K562 (cell line): ENCODE results near the gene ZNF440. TPM values are rescaled to one million over a fixed set of nuclear protein-coding genes. Genes with fewer than 3 reads are reported as not detected.
A peak's percentile ranks its signal among the peaks of the same experiment; 100 is the strongest.

ENCODE experiments used
- CBX2 ChIP-seq: fragments of 200-600 bp; sonication (generic); IDR thresholded peaks from one replicate; pipeline ENCODE4 v1.6.1; 2012; ENCODE audit warnings: mild to moderate bottlenecking, low read length, inconsistent platforms; ENCODE audit not compliant: insufficient read depth, poor library complexity, severe bottlenecking
- DDX20 ChIP-seq: fragments of 450-650 bp; IDR thresholded peaks from 2 replicates; pipeline ENCODE4 v1.6.1; 2016; ENCODE audit warnings: missing genetic modification characterization, low read depth, mild to moderate bottlenecking, missing compliant biosample characterization, moderate library complexity
- EP300 ChIP-seq: IDR thresholded peaks from 2 replicates; pipeline ENCODE4 v1.6.1; 2012; ENCODE audit warnings: low read length, improper control_type of control experiment
- FOXO4 ChIP-seq: fragments of 450-650 bp; formaldehyde crosslinking; IDR thresholded peaks from 2 replicates; pipeline ENCODE4 v1.4.0; 2020; ENCODE audit warnings: mild to moderate bottlenecking, moderate library complexity
- HBP1 ChIP-seq: fragments of 450-650 bp; formaldehyde crosslinking; IDR thresholded peaks from 2 replicates; pipeline ENCODE4 v1.4.0; 2022; ENCODE audit warnings: missing genetic modification characterization
- HLTF ChIP-seq: fragments of 450-650 bp; IDR thresholded peaks from 2 replicates; pipeline ENCODE4 v1.6.1; 2016
- MTA1 ChIP-seq: fragments of 450-650 bp; IDR thresholded peaks from 2 replicates; pipeline ENCODE4 v1.6.1; 2017; ENCODE audit warnings: borderline replicate concordance
- MXI1 ChIP-seq: IDR thresholded peaks from 2 replicates; pipeline ENCODE4 v1.6.1; 2011; ENCODE audit warnings: low read depth, mild to moderate bottlenecking, improper control_type of control experiment, low read length
- REST ChIP-seq, 2 experiments: fragments of 450-650 bp; formaldehyde crosslinking in 1 of 2; IDR thresholded peaks; 2 replicates each; pipeline versions ENCODE4 v1.4.0 to v1.6.1; 2014 to 2020; ENCODE audit warnings: mild to moderate bottlenecking in 2 of 2, borderline replicate concordance in 1 of 2, low read depth in 1 of 2
- SAFB ChIP-seq: fragments of 200-400 bp; formaldehyde crosslinking; IDR thresholded peaks from 2 replicates; pipeline ENCODE4 v1.6.1; 2017; ENCODE audit warnings: low read depth, low read length, borderline replicate concordance
- SP1 ChIP-seq: sonication (generic); formaldehyde crosslinking; IDR thresholded peaks from 2 replicates; pipeline ENCODE4 v1.8.1; 2022; ENCODE audit warnings: mild to moderate bottlenecking, missing genetic modification reagents
- SRF ChIP-seq, 2 experiments: fragments of 250-450, 450-650 bp in 1 of 2; sonication (Bioruptor Pico) in 1 of 2; sonication (generic) in 1 of 2; formaldehyde crosslinking; IDR thresholded peaks; 2 replicates each; pipeline versions ENCODE4 v1.5.0 to v1.5.1; 2020 to 2022; ENCODE audit warnings: mild to moderate bottlenecking in 1 of 2, missing genetic modification reagents in 1 of 2
- TCF7 ChIP-seq: sonication (generic); IDR thresholded peaks from 2 replicates; pipeline ENCODE4 v1.6.1; 2016; ENCODE audit warnings: antibody characterized with exemption, borderline replicate concordance
- TSC22D4 ChIP-seq: fragments of 450-650 bp; IDR thresholded peaks from 2 replicates; pipeline ENCODE4 v1.6.1; 2016; ENCODE audit warnings: missing genetic modification characterization, missing biosample characterization, control low read depth
- ZNF175 ChIP-seq: fragments of 200-800 bp; sonication (Bioruptor generic); IDR thresholded peaks from 2 replicates; pipeline ENCODE4 v1.6.1; 2016; ENCODE audit warnings: low read depth, mild to moderate bottlenecking, missing genetic modification characterization, missing compliant biosample characterization
- polyA plus RNA-seq, 8 experiments: library from polyadenylated mRNA; depleted of rRNA in 4 of 8; stranded (reverse) in 5 of 8; unstranded in 3 of 8; fragments of >200 nt; fragmentation: Nextera tagmentation in 2 of 8; fragmentation: Illumina TruSeq in 1 of 8; extraction: Ambion mirVana in 2 of 8; extraction: Trizol in 1 of 8; gene quantifications; 2 replicates each; pipeline versions ENCODE4 v1.2.1 to v1.2.3, GENCODE V29; 2011 to 2014; ENCODE audit warnings: inconsistent platforms in 1 of 8, missing spikeins in 1 of 8
- total RNA-seq, 7 experiments: library from RNA; depleted of rRNA in 6 of 7; stranded (reverse); fragments of >200 nt in 6 of 7; fragmentation: Illumina TruSeq in 2 of 7; extraction: Trizol in 2 of 7; gene quantifications; 2 replicates each; pipeline versions ENCODE4 v1.2.1 to v1.2.3, GENCODE V29; 2011 to 2021; ENCODE audit warnings: low replicate concordance in 1 of 7

Gene ZNF440
- total and polyA plus RNA-seq, 9 of the 15 experiments (the other 6 are each of a cell fraction or from before 2014, with no cell fraction given), result 5.9 to 32.6 (median 13.4) TPM

- TF ChIP-seq EP300 (0 out of 2 replicates have a peak, but pooled peaks have one; percentile 26), SAFB (no peak), TCF7 (peak; percentile 99), CBX2 (no peak), HBP1 (CRISPR knock-in tag) (peak; percentile 72; the same call in 1 of the 2 replicates), REST (IDR thresholded peaks at IDR 0.05; ENCODE audit: borderline replicate concordance) (peak; percentile 99), REST (CRISPR knock-in tag; IDR thresholded peaks at IDR 0.05; ENCODE audit: low read depth) (no peak), HLTF (no peak), MTA1 (peak; percentile 13; the same call in 1 of the 2 replicates), SRF (CRISPR knock-in tag; IDR thresholded peaks at IDR 0.05) (no peak; a peak in 1 of 4 replicates), ZNF175 (CRISPR knock-in tag) (0 out of 2 replicates have a peak, but pooled peaks have one; percentile 53), MXI1 (no peak), DDX20 (tag) (no peak), SP1 (peak; percentile 91), FOXO4 (CRISPR knock-in tag) (no peak), TSC22D4 (tag) (no peak)
Measured at GRCh38 chr19:11766597-11767591, 47.2 kb upstream of the ZNF440 start, which contains the start of gene ZNF441 (continued).
